Mesodermal cell (in vitro differentiated cells): Measurements from ENCODE around the gene HTR4.
A peak's percentile ranks its signal among the peaks of the same experiment; 100 is the strongest.

Experiments used
- H3K27ac ChIP-seq: 2 replicates; pipeline ENCODE4 v1.7.0; 2013; ENCODE audit warnings: mild to moderate bottlenecking, low read depth, low read length, moderate library complexity; ENCODE audit not compliant: severe bottlenecking
- H3K36me3 ChIP-seq: 2 replicates; pipeline ENCODE4 v1.7.1; 2013; ENCODE audit warnings: mild to moderate bottlenecking, low read length, moderate library complexity; ENCODE audit not compliant: control insufficient read depth, insufficient read depth
- H3K4me1 ChIP-seq: one replicate; pipeline ENCODE4 v1.7.1; 2013; ENCODE audit warnings: mild to moderate bottlenecking, low read length; ENCODE audit not compliant: insufficient read depth, control insufficient read depth, poor library complexity, severe bottlenecking
- H3K4me3 ChIP-seq: 2 replicates; pipeline ENCODE4 v1.7.0; 2013; ENCODE audit warnings: low read length, control low read depth, mild to moderate bottlenecking; ENCODE audit not compliant: insufficient read depth, poor library complexity, severe bottlenecking; ENCODE audit errors: extremely low read depth
- H3K9me3 ChIP-seq: 2 replicates; pipeline ENCODE4 v1.7.1; 2013; ENCODE audit warnings: mild to moderate bottlenecking, low read length, moderate library complexity; ENCODE audit not compliant: control insufficient read depth
- WGBS, 2 experiments: methylation state at CpG; one replicate each; pipeline ENCODE4 v1.1.5; 2013; ENCODE audit warnings: missing lambda C conversion rate in 2 of 2; ENCODE audit not compliant: insufficient coverage in 2 of 2; 5-methylcytosine and 5-hydroxymethylcytosine counted together

The HTR4 gene

GRCh38 chr5:148633067-148633377, 21.3 kb downstream of the HTR4 start:
- no peaks in the 10 kb centered on the region for H3K36me3 ChIP-seq
- H3K4me3 ChIP-seq: no peak overlapping the region
- peaks cover 6% of the 10 kb centered on the region for H3K4me1 ChIP-seq
- peak overlapping the region; percentile 30 for H3K27ac ChIP-seq
- WGBS, 2 experiments: no CpG with 5 or more reads among the region's 1 CpG
- no peaks in the 10 kb centered on the region for H3K9me3 ChIP-seq

GRCh38 chr5:148632255-148633066, 21.9 kb downstream of the HTR4 start:
- Histone ChIP-seq H3K36me3 (no peaks in the 10 kb centered on the region), H3K4me1 (peaks cover 6% of the 10 kb centered on the region), H3K27ac (peak overlapping the region; percentile 60), H3K9me3 (no peaks in the 10 kb centered on the region), H3K4me3 (no peak overlapping the region)
- 70 to 100% methylated on average over 3 to 4 of the region's 8 CpGs for WGBS, 2 experiments

- H3K9me3 ChIP-seq: no peaks in the 10 kb centered on the region
- no peak overlapping the region for H3K27ac ChIP-seq
- no peaks in the 10 kb centered on the region for H3K36me3 ChIP-seq
- no peak overlapping the region for H3K4me3 ChIP-seq
- peaks cover 12% of the 10 kb centered on the region for H3K4me1 ChIP-seq
- WGBS, 2 experiments: 67 to 69% methylated on average over 2 to 4 of the region's 5 CpGs
These were observed 27.3 kb downstream of the HTR4 start for GRCh38 chr5:148626986-148627385.

GRCh38 chr5:148626081-148626613, 28.2 kb downstream of the HTR4 start:
- Histone ChIP-seq H3K36me3 (no peaks in the 10 kb centered on the region), H3K4me3 (no peak overlapping the region), H3K27ac (no peak overlapping the region), H3K9me3 (no peaks in the 10 kb centered on the region), H3K4me1 (peaks cover 12% of the 10 kb centered on the region)
- 100% methylated on average over 1 of the region's 3 CpGs for WGBS, 2 experiments

- 100% methylated on average over 2 of the region's 2 CpGs; no CpG with 5 or more reads in 1 of the 2 experiments for WGBS, 2 experiments
- Histone ChIP-seq H3K4me3 (no peak overlapping the region), H3K36me3 (no peaks in the 10 kb centered on the region), H3K9me3 (no peaks in the 10 kb centered on the region), H3K27ac (no peak overlapping the region), H3K4me1 (peaks cover 12% of the 10 kb centered on the region)
These were observed 29.1 kb downstream of the HTR4 start for GRCh38 chr5:148625250-148625649.

GRCh38 chr5:148623741-148624140, 30.6 kb downstream of the HTR4 start:
- WGBS, 2 experiments: 89 to 94% methylated on average over 5 to 6 of the region's 7 CpGs
- Histone ChIP-seq H3K9me3 (no peaks in the 10 kb centered on the region), H3K4me3 (no peak overlapping the region), H3K36me3 (no peaks in the 10 kb centered on the region), H3K27ac (no peak overlapping the region), H3K4me1 (peaks cover 12% of the 10 kb centered on the region)

GRCh38 chr5:148623101-148623500, 31.2 kb downstream of the HTR4 start:
- Histone ChIP-seq H3K27ac (no peak overlapping the region), H3K36me3 (no peaks in the 10 kb centered on the region), H3K4me1 (peaks cover 12% of the 10 kb centered on the region), H3K4me3 (no peak overlapping the region), H3K9me3 (no peaks in the 10 kb centered on the region)
- 83 to 94% methylated on average over 2 of the region's 2 CpGs for WGBS, 2 experiments

GRCh38 chr5:148620696-148621095, 33.6 kb downstream of the HTR4 start:
- no CpG with 5 or more reads among the region's 2 CpGs for WGBS, 2 experiments
- no peaks in the 10 kb centered on the region for H3K9me3 ChIP-seq

GRCh38 chr5:148620091-148620490, 34.2 kb downstream of the HTR4 start:
- no peak overlapping the region for H3K27ac ChIP-seq
- no peak overlapping the region for H3K4me3 ChIP-seq
- 77 to 90% methylated on average over 1 to 3 of the region's 3 CpGs for WGBS, 2 experiments
- H3K36me3 ChIP-seq: no peaks in the 10 kb centered on the region
- no peaks in the 10 kb centered on the region for H3K9me3 ChIP-seq
- peaks cover 12% of the 10 kb centered on the region for H3K4me1 ChIP-seq

More at GRCh38 chr5:148620696-148621095, 33.6 kb downstream of the HTR4 start:
- Histone ChIP-seq H3K4me3 (no peak overlapping the region), H3K36me3 (no peaks in the 10 kb centered on the region), H3K27ac (no peak overlapping the region), H3K4me1 (peaks cover 12% of the 10 kb centered on the region)

GRCh38 chr5:148619484-148619883, 34.8 kb downstream of the HTR4 start:
- Histone ChIP-seq H3K4me3 (no peak overlapping the region), H3K36me3 (no peaks in the 10 kb centered on the region), H3K27ac (no peak overlapping the region), H3K9me3 (no peaks in the 10 kb centered on the region), H3K4me1 (peaks cover 12% of the 10 kb centered on the region)
- 89 to 100% methylated on average over 2 to 3 of the region's 3 CpGs for WGBS, 2 experiments

- WGBS, 2 experiments: 69 to 77% methylated on average over 2 to 3 of the region's 4 CpGs
These were observed 38.6 kb downstream of the HTR4 start for GRCh38 chr5:148615644-148616275.

More at GRCh38 chr5:148615644-148616275, 38.6 kb downstream of the HTR4 start:
- H3K4me3 ChIP-seq: no peak overlapping the region
- H3K4me1 ChIP-seq: no peaks in the 10 kb centered on the region
- no peaks in the 10 kb centered on the region for H3K9me3 ChIP-seq
- H3K36me3 ChIP-seq: no peaks in the 10 kb centered on the region
- no peak overlapping the region for H3K27ac ChIP-seq
